HEK293 (cell line): ENCODE data around the gene CAMKV.
A peak's percentile ranks its signal among the peaks of the same experiment; 100 is the strongest.

Experiments
- CTCF ChIA-PET: fragments of 350-600 bp; formaldehyde crosslinking; extraction: SDS; loops from one replicate; lab custom pipeline; 2021; ENCODE audit warnings: antibody characterized with exemption; lab: Yijun Ruan, JAX
- POLR2A ChIA-PET: fragments of 300-600 bp; formaldehyde crosslinking; extraction: SDS; loops from one replicate; lab custom pipeline; 2020; ENCODE audit warnings: antibody characterized with exemption, inconsistent platforms; lab: Yijun Ruan, JAX
- H3K27ac ChIP-seq: fragments of 200-500 bp; sonication (Bioruptor generic); 2 replicates; pipeline ENCODE4 v1.5.1; 2014; ENCODE audit warnings: low read depth, low read length, control low read depth, inconsistent platforms; ENCODE audit errors: extremely low read depth
- H3K36me3 ChIP-seq, 2 experiments: fragments of 200-500 bp in 1 of 2; sonication (Bioruptor generic) in 1 of 2; 1 replicate in 1 of 2; 2 replicates in 1 of 2; pipeline ENCODE4 v1.5.1; 2014 to 2017; ENCODE audit warnings: inconsistent platforms in 2 of 2, low read length in 2 of 2; ENCODE audit not compliant: control insufficient read depth in 2 of 2, insufficient read depth in 1 of 2
- H3K4me1 ChIP-seq: fragments of 200-500 bp; sonication (Bioruptor generic); 2 replicates; pipeline ENCODE4 v1.5.1; 2014; ENCODE audit warnings: mild to moderate bottlenecking, low read length, inconsistent platforms; ENCODE audit not compliant: control insufficient read depth, insufficient read depth
- H3K4me3 ChIP-seq: 2 replicates; pipeline ENCODE4 v1.5.1; 2011; ENCODE audit warnings: low read depth, mild to moderate bottlenecking, control low read depth, low read length, moderate library complexity
- H3K9me3 ChIP-seq: fragments of 200-500 bp; sonication (Bioruptor generic); 2 replicates; pipeline ENCODE4 v1.5.1; 2014; ENCODE audit warnings: low read depth, low read length, inconsistent platforms; ENCODE audit not compliant: control insufficient read depth, insufficient read depth
- BCL6B ChIP-seq: fragments of 450-650 bp; formaldehyde crosslinking; IDR thresholded peaks from 2 replicates; pipeline ENCODE4 v1.5.1; 2017; ENCODE audit warnings: missing biosample characterization, missing genetic modification characterization
- HOXD13 ChIP-seq: sonication (generic); formaldehyde crosslinking; IDR thresholded peaks from 2 replicates; pipeline ENCODE4 v1.8.0; 2022; ENCODE audit warnings: missing genetic modification reagents, borderline replicate concordance
- OVOL3 ChIP-seq: fragments of 450-650 bp; formaldehyde crosslinking; IDR thresholded peaks from 2 replicates; pipeline ENCODE4 v1.5.1; 2016; ENCODE audit warnings: missing biosample characterization, missing genetic modification characterization
- PRDM1 ChIP-seq: fragments of 450-650 bp; formaldehyde crosslinking; IDR thresholded peaks from 2 replicates; pipeline ENCODE4; 2016; ENCODE audit warnings: missing biosample characterization, missing genetic modification characterization
- ZBTB17 ChIP-seq: fragments of 450-650 bp; formaldehyde crosslinking; IDR thresholded peaks from 2 replicates; pipeline ENCODE4 v1.5.1; 2016; ENCODE audit warnings: missing biosample characterization, missing genetic modification characterization
- ZBTB7A ChIP-seq: fragments of 450-650 bp; formaldehyde crosslinking; IDR thresholded peaks from 2 replicates; pipeline ENCODE4 v1.5.1; 2016; ENCODE audit warnings: low read depth, missing biosample characterization, missing genetic modification characterization
- ZNF146 ChIP-seq: fragments of 450-650 bp; formaldehyde crosslinking; IDR thresholded peaks from 2 replicates; pipeline ENCODE4 v1.5.1; 2016; ENCODE audit warnings: missing biosample characterization, missing genetic modification characterization
- ZNF19 ChIP-seq: fragments of 450-650 bp; formaldehyde crosslinking; IDR thresholded peaks from 2 replicates; pipeline ENCODE4; 2016; ENCODE audit warnings: missing biosample characterization, missing genetic modification characterization, low read depth
- ZNF394 ChIP-seq: fragments of 450-650 bp; formaldehyde crosslinking; IDR thresholded peaks from 2 replicates; pipeline ENCODE4 v1.5.1; 2016; ENCODE audit warnings: missing biosample characterization, missing genetic modification characterization, mild to moderate bottlenecking, moderate library complexity, borderline replicate concordance
- ZNF501 ChIP-seq: fragments of 450-650 bp; formaldehyde crosslinking; IDR thresholded peaks from 2 replicates; pipeline ENCODE4 v1.5.1; 2016; ENCODE audit warnings: missing biosample characterization, missing genetic modification characterization
- ZNF544 ChIP-seq: fragments of 450-650 bp; formaldehyde crosslinking; IDR thresholded peaks from 2 replicates; pipeline ENCODE4 v1.5.0; 2017; ENCODE audit warnings: missing biosample characterization, missing genetic modification characterization
- ZNF600 ChIP-seq: fragments of 450-650 bp; formaldehyde crosslinking; IDR thresholded peaks from 2 replicates; pipeline ENCODE4 v1.5.1; 2016; ENCODE audit warnings: missing biosample characterization, missing genetic modification characterization
- ZNF645 ChIP-seq: fragments of 450-650 bp; formaldehyde crosslinking; IDR thresholded peaks from 2 replicates; pipeline ENCODE4; 2016; ENCODE audit warnings: missing biosample characterization, missing genetic modification characterization
- ZNF768 ChIP-seq: fragments of 450-650 bp; formaldehyde crosslinking; IDR thresholded peaks from 2 replicates; pipeline ENCODE4 v1.5.1; 2018; ENCODE audit warnings: missing biosample characterization, mild to moderate bottlenecking, missing genetic modification characterization
- ZNF776 ChIP-seq: fragments of 450-650 bp; formaldehyde crosslinking; IDR thresholded peaks from 2 replicates; pipeline ENCODE4 v1.5.0; 2017; ENCODE audit warnings: missing biosample characterization, missing genetic modification characterization, borderline replicate concordance
- ZNF785 ChIP-seq: fragments of 450-650 bp; formaldehyde crosslinking; IDR thresholded peaks from 2 replicates; pipeline ENCODE4 v1.5.1; 2016; ENCODE audit warnings: missing biosample characterization, missing genetic modification characterization
- TF ChIP-seq, protein P1 (sequence below): fragments of 450-650 bp; formaldehyde crosslinking; IDR thresholded peaks from 2 replicates; pipeline ENCODE4 v1.5.1; 2017; ENCODE audit warnings: missing biosample characterization, mild to moderate bottlenecking, missing genetic modification characterization, moderate library complexity
- TF ChIP-seq, protein P2 (sequence below): fragments of 450-650 bp; formaldehyde crosslinking; optimal IDR thresholded peaks from 2 replicates; pipeline ENCODE3; 2016; ENCODE audit warnings: missing biosample characterization, mild to moderate bottlenecking, missing genetic modification characterization
- TF ChIP-seq, protein P3 (sequence below): fragments of 450-650 bp; formaldehyde crosslinking; IDR thresholded peaks from 2 replicates; pipeline ENCODE4 v1.5.1; 2017; ENCODE audit warnings: missing biosample characterization, missing genetic modification characterization

The CAMKV gene

DNA sequence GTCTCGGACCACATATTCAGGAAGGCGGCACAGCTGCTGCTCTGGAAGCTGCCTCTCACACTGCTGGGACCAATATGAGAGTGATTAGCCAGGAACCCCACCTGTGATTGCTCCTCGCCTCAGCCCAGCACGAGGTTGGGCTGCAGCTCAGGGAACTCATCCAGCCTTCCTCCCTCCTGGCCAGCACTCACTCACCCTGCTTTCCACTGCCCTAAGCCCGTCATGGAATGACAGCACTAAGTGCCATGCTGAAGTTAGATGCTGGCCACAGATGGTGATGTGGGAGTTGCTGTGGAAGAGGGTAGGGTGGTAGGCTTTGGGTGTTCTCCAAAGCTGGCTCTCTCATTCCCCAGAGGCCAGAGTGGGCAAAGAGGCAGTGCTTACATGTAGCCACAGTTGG is 26.6 kb upstream of the CAMKV start:
- TF ChIP-seq, protein P1, sequence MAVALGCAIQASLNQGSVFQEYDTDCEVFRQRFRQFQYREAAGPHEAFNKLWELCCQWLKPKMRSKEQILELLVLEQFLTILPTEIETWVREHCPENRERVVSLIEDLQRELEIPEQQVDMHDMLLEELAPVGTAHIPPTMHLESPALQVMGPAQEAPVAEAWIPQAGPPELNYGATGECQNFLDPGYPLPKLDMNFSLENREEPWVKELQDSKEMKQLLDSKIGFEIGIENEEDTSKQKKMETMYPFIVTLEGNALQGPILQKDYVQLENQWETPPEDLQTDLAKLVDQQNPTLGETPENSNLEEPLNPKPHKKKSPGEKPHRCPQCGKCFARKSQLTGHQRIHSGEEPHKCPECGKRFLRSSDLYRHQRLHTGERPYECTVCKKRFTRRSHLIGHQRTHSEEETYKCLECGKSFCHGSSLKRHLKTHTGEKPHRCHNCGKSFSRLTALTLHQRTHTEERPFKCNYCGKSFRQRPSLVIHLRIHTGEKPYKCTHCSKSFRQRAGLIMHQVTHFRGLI (tag by site-specific recombination), result peak; percentile 89
- TF ChIP-seq ZNF394 (tag by site-specific recombination), result no peak
- no peaks in the 10 kb centered on the region for H3K4me1 ChIP-seq
- POLR2A ChIA-PET, result interaction anchor here (0.5 kb wide), 1 partner anchor 69 kb away, joined by 3 read pairs; no protein-coding TSS in a partner anchor
- no peak overlapping the region for H3K4me3 ChIP-seq
- H3K9me3 ChIP-seq, result no peaks in the 10 kb centered on the region
- H3K27ac ChIP-seq, result no peak overlapping the region
- CTCF ChIA-PET, result interaction anchor here (1.1 kb wide), 1 partner anchor 14 kb away, joined by 3 read pairs; no protein-coding TSS in a partner anchor
- no peaks in the 10 kb centered on the region for H3K36me3 ChIP-seq

DNA sequence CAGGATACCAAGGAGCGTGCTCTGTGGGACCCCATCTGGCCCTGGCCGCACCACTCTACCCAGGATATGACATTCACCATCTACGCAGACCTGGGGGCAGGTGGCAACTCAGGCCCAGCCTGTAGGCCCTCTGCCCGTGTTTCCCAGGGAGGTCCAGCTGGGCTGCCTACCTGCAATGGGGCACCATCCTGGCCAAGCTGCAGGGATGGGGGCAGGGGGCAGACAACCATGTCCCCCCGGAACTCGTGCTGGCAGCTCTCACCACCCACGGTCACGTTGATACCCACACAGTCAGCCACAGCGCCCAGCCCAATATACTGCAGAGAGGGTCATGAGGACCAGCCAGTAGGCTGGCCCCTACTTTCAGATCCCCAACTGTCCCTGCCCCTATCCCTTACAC is 26.1 kb upstream of the CAMKV start:
- H3K4me1 ChIP-seq, result no peaks in the 10 kb centered on the region
- CTCF ChIA-PET, result interaction anchor here (1.1 kb wide), 1 partner anchor 13 kb away, joined by 3 read pairs; no protein-coding TSS in a partner anchor
- H3K36me3 ChIP-seq, result no peaks in the 10 kb centered on the region
- no peak for TF ChIP-seq ZNF600 (tag by site-specific recombination)
- TF ChIP-seq ZNF544, result no peak
- TF ChIP-seq ZNF768 (tag by site-specific recombination), result no peak
- TF ChIP-seq, all 188 proteins: peak for 0
- no peaks in the 10 kb centered on the region for H3K9me3 ChIP-seq
- H3K27ac ChIP-seq, result no peak overlapping the region
- no peak overlapping the region for H3K4me3 ChIP-seq
- POLR2A ChIA-PET, result no interaction called here

DNA sequence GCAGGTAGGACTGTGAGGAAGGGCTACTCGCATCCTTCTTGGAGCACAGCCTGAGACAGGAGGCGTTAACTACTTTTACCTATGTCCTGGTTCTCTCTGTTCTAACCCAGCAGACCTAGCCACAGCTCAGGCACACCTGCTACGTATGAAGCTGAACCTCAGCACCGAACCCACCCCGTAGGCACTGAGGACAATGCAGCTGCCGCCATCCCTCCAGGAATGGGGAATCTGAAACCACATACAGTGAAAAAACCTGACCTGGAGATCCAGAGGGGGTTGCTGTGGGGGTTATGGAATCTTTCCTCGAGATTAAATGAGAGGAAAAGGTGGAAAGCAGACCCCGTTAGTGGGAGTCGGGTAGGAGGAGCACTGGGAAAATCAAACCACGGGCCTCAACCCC is 19.6 kb upstream of the CAMKV start:
- H3K9me3 ChIP-seq, result no peaks in the 10 kb centered on the region
- POLR2A ChIA-PET, result no interaction called here
- H3K4me1 ChIP-seq, result no peaks in the 10 kb centered on the region
- no peak for TF ChIP-seq HOXD13
- TF ChIP-seq ZNF776, result no peak
- TF ChIP-seq OVOL3 (tag by site-specific recombination), result no peak
- TF ChIP-seq ZNF19, result no peak
- no peak for TF ChIP-seq BCL6B (tag by site-specific recombination)
- TF ChIP-seq, all 188 proteins: peak for 0
- H3K4me3 ChIP-seq, result no peak overlapping the region
- CTCF ChIA-PET, result interaction anchor here (1.1 kb wide), 1 partner anchor 48 kb away, joined by 5 read pairs; no protein-coding TSS in a partner anchor
- H3K27ac ChIP-seq, result no peak overlapping the region
- no peaks in the 10 kb centered on the region for H3K36me3 ChIP-seq

DNA sequence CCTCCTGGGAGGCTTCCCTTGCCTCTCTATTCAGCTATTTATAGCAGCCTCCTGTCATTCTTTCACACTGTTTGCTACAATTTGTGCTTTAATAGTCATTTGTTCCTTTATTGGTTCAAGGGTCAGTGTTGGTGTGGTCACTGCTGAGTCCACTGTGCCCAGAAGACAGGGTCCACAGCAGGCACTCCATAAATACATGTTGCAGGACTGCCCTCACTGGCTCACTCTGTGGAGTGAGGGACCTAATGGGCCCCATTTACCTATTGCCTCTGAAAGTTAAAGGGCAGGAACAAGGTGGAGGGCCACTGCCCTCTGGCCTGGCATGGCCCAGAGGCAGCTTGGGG is 17.2 kb upstream of the CAMKV start:
- H3K9me3 ChIP-seq, result no peaks in the 10 kb centered on the region
- CTCF ChIA-PET, result no interaction called here
- TF ChIP-seq ZBTB17, result no peak
- TF ChIP-seq ZNF501, result no peak
- no peak for TF ChIP-seq PRDM1 (tag by site-specific recombination)
- no peak for TF ChIP-seq ZNF645 (tag by site-specific recombination)
- no peak for TF ChIP-seq ZNF776
- no peak for TF ChIP-seq ZNF785
- TF ChIP-seq ZNF146 (tag by site-specific recombination), result no peak
- TF ChIP-seq, protein P2, sequence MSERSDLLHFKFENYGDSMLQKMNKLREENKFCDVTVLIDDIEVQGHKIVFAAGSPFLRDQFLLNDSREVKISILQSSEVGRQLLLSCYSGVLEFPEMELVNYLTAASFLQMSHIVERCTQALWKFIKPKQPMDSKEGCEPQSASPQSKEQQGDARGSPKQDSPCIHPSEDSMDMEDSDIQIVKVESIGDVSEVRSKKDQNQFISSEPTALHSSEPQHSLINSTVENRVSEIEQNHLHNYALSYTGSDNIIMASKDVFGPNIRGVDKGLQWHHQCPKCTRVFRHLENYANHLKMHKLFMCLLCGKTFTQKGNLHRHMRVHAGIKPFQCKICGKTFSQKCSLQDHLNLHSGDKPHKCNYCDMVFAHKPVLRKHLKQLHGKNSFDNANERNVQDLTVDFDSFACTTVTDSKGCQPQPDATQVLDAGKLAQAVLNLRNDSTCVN (tag by site-specific recombination), result no peak
- TF ChIP-seq, protein P3, sequence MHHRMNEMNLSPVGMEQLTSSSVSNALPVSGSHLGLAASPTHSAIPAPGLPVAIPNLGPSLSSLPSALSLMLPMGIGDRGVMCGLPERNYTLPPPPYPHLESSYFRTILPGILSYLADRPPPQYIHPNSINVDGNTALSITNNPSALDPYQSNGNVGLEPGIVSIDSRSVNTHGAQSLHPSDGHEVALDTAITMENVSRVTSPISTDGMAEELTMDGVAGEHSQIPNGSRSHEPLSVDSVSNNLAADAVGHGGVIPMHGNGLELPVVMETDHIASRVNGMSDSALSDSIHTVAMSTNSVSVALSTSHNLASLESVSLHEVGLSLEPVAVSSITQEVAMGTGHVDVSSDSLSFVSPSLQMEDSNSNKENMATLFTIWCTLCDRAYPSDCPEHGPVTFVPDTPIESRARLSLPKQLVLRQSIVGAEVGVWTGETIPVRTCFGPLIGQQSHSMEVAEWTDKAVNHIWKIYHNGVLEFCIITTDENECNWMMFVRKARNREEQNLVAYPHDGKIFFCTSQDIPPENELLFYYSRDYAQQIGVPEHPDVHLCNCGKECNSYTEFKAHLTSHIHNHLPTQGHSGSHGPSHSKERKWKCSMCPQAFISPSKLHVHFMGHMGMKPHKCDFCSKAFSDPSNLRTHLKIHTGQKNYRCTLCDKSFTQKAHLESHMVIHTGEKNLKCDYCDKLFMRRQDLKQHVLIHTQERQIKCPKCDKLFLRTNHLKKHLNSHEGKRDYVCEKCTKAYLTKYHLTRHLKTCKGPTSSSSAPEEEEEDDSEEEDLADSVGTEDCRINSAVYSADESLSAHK (tag by site-specific recombination), result no peak
- no peak for TF ChIP-seq ZBTB7A (tag by site-specific recombination)
- TF ChIP-seq, all 188 proteins: peak for 0
- POLR2A ChIA-PET, result no interaction called here
- Histone ChIP-seq H3K4me3 (no peak overlapping the region), H3K36me3 (no peaks in the 10 kb centered on the region), H3K4me1 (no peaks in the 10 kb centered on the region), H3K27ac (no peak overlapping the region)
